SIG-M5 (cell line): Measurements from ENCODE around the gene TAOK2.
"Not testable (repeated sequence)": the region's sequence is repeated elsewhere in the genome, so short reads cannot be mapped to it uniquely, and the experiment has no call there.

Experiments used
- DNase-seq: peaks from one replicate; lab custom pipeline; 2025; lab: John Stamatoyannopoulos, UW

TAOK2 gene

GRCh38 chr16:30025156-30025555 is 51.5 kb downstream of the TAOK2 start:
- no peak for DNase-seq

GRCh38 chr16:30025574-30025973 is 51.9 kb downstream of the TAOK2 start:
- no peak for DNase-seq

- DNase-seq = no peak
Observed at GRCh38 chr16:30026449-30026848, 52.8 kb downstream of the TAOK2 start.

GRCh38 chr16:30027588-30028437 is 54.1 kb downstream of the TAOK2 start:
- no peak for DNase-seq

- DNase-seq = no peak
Observed at GRCh38 chr16:30028438-30029076, 54.9 kb downstream of the TAOK2 start.

GRCh38 chr16:30030011-30030685 is 56.5 kb downstream of the TAOK2 start:
- DNase-seq = no peak

- DNase-seq = no peak
Observed at GRCh38 chr16:30030841-30031413, 57.3 kb downstream of the TAOK2 start, which contains the start of gene TLCD3B. TLCD3B (minus strand) TSS chr16:30031271; CDS start chr16:30030527, 744 bp downstream.

- DNase-seq = no peak
Observed at GRCh38 chr16:30031477-30031918, 57.8 kb downstream of the TAOK2 start.

GRCh38 chr16:30032083-30032819 is 58.6 kb downstream of the TAOK2 start:
- DNase-seq = peak; percentile 18

GRCh38 chr16:30033270-30033669 is 59.6 kb downstream of the TAOK2 start:
- no peak for DNase-seq

- no peak for DNase-seq
Observed at GRCh38 chr16:30040221-30040620, 66.6 kb downstream of the TAOK2 start.

GRCh38 chr16:30040690-30041089 is 67.0 kb downstream of the TAOK2 start:
- not testable (repeated sequence) for DNase-seq

GRCh38 chr16:30041841-30042240 is 68.2 kb downstream of the TAOK2 start:
- no peak for DNase-seq
